VCaP (cell line): ENCODE results near the gene SMC1B.
"Not testable (repeated sequence)": the region's sequence is repeated elsewhere in the genome, so short reads cannot be mapped to it uniquely, and the experiment has no call there.

ENCODE experiments used
- H3K27ac ChIP-seq: fragments of 450-650 bp; 2 replicates; pipeline ENCODE4 v1.5.1; 2017
- TF ChIP-seq, protein P1 (sequence below): fragments of 450-650 bp; conservative IDR thresholded peaks from 2 replicates; pipeline ENCODE4 v1.5.1; 2017; ENCODE audit warnings: mild to moderate bottlenecking, moderate library complexity

SMC1B gene

DNA sequence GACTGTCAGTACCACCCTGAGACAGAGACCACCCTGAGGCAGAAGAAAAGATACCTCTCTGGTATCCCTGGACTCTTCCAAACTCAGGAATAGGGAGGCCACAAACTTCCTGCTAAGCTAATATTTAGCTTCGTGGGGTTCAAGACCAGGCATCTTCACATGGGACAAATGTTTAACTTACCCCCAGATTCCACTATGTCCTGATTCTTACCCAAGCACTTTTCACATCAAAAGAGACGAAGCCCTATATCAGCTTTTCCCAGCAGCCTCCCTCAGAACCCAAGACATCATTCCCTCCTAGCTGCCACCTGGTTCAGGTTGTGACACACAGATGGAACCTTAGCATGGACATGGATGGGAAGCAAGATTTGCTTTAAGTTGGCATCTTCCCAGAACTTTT, 32.1 kb downstream of the SMC1B start:
- no peak overlapping the region for H3K27ac ChIP-seq
- TF ChIP-seq, protein P1, sequence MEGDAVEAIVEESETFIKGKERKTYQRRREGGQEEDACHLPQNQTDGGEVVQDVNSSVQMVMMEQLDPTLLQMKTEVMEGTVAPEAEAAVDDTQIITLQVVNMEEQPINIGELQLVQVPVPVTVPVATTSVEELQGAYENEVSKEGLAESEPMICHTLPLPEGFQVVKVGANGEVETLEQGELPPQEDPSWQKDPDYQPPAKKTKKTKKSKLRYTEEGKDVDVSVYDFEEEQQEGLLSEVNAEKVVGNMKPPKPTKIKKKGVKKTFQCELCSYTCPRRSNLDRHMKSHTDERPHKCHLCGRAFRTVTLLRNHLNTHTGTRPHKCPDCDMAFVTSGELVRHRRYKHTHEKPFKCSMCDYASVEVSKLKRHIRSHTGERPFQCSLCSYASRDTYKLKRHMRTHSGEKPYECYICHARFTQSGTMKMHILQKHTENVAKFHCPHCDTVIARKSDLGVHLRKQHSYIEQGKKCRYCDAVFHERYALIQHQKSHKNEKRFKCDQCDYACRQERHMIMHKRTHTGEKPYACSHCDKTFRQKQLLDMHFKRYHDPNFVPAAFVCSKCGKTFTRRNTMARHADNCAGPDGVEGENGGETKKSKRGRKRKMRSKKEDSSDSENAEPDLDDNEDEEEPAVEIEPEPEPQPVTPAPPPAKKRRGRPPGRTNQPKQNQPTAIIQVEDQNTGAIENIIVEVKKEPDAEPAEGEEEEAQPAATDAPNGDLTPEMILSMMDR = no peak

DNA sequence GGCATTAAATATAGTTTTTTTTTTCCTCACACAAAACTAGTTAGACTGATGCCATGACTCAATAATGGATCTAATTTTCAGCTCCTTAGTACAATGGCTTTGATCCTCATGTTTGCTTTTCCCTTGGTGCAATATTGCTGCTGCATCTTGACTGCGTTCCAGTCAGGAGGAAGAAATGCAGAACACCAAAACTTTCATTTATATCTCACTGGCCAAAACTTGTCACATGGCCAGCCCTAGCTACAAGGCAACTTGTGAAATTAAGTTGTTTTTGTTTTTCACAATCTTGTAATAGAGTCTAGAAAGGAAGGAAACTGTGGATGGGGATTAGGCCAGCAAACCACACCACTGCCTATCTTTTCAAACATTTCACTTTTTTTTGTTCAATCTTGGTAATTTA, 36.7 kb downstream of the SMC1B start:
- H3K27ac ChIP-seq = no peak overlapping the region
- TF ChIP-seq, protein P1 = no peak

DNA sequence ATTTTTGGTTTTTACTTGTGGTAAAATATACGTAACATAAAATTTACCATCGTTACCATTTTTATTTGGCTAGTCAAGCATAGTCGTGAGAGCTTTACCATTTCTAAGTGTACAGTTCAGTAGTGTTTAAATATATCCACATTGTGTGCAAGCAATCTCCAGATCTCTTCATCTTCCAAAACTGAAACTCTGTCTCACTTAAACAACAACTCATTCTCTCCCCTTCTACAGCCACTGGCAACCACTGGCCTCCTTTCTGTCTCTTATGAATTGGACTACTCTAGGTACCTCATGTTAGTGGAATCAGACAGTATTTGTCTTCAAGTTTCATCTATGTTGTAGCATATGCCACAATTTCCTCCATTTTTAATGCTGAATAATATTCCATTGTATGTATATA, 37.4 kb downstream of the SMC1B start:
- no peak overlapping the region for H3K27ac ChIP-seq

DNA sequence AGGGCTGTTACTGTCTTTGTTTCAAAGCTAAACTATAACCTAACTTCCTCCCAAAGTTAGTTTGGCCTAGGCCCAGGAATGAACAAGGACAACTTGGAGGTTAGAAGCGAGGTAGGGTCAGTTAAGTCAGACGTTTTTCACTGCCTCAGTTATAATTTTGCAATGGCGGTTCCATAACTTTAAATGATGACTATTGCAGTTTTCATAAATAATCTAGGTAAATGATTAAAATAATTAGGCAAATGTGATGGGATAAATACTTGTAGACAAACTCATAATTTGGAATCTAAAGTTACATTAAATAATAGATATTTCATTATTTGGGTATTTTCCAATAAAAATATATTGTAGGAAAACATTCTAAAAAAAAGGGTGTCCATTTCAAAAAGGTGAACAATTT, 39.8 kb downstream of the SMC1B start:
- not testable (repeated sequence) for H3K27ac ChIP-seq

More for the DNA sequence above, 37.4 kb downstream of the SMC1B start:
- TF ChIP-seq, protein P1 = no peak

DNA sequence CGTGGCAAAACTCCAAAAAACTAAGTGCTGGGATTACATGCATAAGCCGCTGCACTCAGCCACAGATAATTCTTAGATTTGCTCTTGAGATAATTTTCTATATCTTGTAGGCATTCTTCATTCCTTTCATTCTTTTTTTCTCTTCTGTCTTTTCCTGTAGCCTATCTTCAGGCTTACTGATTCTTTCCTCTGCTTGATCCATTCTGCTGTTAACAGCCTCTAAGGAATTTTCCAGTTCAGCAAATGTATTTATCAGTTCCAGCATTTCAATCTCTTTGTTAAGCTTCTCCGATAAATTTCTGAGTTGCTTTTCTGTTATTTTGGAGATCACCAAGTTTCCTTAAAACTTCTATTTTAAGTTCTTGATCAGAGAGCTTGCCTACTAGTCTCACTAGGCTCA, 46.7 kb downstream of the SMC1B start:
- no peak overlapping the region for H3K27ac ChIP-seq
- TF ChIP-seq, protein P1 = no peak

DNA sequence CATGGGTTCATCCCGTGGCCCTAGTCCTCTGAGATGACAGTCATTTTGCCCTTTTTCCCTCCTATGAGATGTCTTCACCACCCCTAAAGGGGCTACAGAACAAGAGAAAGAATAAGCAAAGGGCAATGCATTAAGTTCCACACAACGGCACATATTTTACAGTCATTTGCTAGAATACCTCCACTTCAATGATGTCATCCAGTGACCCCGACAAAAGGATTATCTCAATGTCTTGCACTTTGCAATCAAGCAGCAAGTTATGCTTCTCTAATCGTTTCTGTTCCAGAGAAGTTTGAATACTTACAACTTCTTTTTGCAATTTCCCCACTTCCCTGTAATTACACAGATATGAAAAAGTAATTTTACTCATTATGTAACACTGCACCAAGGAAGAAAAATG, 53.8 kb downstream of the SMC1B start:
- no peak overlapping the region for H3K27ac ChIP-seq
- TF ChIP-seq, protein P1 = no peak

DNA sequence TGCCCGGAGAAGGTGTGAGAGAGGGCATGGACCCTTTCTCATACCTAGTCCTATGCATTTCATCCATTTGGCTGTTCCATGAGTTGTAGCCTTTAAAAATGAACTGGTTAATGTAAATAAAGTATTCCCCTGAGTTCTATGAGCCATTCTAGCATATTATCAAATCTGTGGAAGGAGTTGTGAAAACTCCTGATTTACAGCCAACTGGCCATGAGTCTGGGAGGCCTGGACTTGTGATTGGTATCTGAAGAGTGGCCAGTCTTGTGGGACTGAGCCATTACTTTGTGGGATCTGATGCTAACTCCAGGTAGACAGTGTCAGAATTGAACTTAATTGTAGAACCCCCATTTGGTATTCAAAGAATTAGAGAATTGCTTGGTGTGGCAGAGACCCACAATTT, 55.3 kb downstream of the SMC1B start:
- TF ChIP-seq, protein P1 = no peak

DNA sequence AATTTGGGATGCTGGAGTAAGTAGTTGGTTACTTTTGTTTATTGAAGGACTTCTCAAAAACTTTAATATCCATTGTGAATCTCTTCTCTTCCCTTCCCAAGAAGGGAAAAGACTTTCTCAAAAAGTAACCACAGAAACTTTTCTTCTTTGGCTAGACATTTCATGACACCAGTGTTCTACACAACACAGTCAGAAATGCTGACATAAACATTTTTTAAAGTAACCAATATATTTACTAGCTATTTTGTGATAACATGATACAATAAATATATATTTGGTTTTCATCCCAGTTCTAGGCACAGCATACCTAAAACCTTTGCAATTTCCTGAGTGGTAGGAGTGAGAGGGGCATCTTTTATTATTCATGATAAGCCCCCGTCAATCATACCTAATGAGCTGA, 55.9 kb downstream of the SMC1B start:
- no peak overlapping the region for H3K27ac ChIP-seq
- TF ChIP-seq, protein P1 = no peak

More for the DNA sequence above, 55.3 kb downstream of the SMC1B start:
- no peak overlapping the region for H3K27ac ChIP-seq
